GM21529 (cell line): Measurements from ENCODE around the gene C20orf96.
"Not testable (repeated sequence)": the region's sequence is repeated elsewhere in the genome, so short reads cannot be mapped to it uniquely, and the experiment has no call there.

Source experiments
- ATAC-seq: cut with Tn5 transposase; IDR thresholded peaks from one replicate; pipeline ENCODE4 v1.9.1; 2021; ENCODE audit not compliant: unreplicated experiment

C20orf96 gene

GRCh38 chr20:237929-238328, 52.6 kb downstream of the C20orf96 start:
- ATAC-seq: peak; percentile 73

GRCh38 chr20:237489-237888, 53.1 kb downstream of the C20orf96 start:
- peak; percentile 55 for ATAC-seq

GRCh38 chr20:235891-236290, 54.7 kb downstream of the C20orf96 start:
- no peak for ATAC-seq

- no peak for ATAC-seq
These were observed 63.0 kb downstream of the C20orf96 start for GRCh38 chr20:227439-228105.

- ATAC-seq: no peak
These were observed 63.6 kb downstream of the C20orf96 start, which contains the start of gene DEFB129 for GRCh38 chr20:226958-227357. Gene DEFB129 (plus strand): TSS chr20:227258. CDS start chr20:227289, 31 bp downstream.

GRCh38 chr20:225879-226278, 64.7 kb downstream of the C20orf96 start:
- ATAC-seq: not testable (repeated sequence)

GRCh38 chr20:221258-221830, 69.2 kb downstream of the C20orf96 start:
- ATAC-seq: no peak
